ENCODE measurements around the gene BRMS1. TPM values are rescaled to one million over a fixed set of nuclear protein-coding genes. Genes with fewer than 3 reads are reported as not detected.
"Not testable (repeated sequence)": the region's sequence is repeated elsewhere in the genome, so short reads cannot be mapped to it uniquely, and the experiment has no call there.

The BRMS1 gene
- total and polyA plus RNA-seq, 2 donors (not counting 1 experiment from before 2014, with no cell fraction given): 25.7 to 43.9 TPM

GRCh38 chr11:66388780-66389386, 44.0 kb upstream of the BRMS1 start:
- Histone ChIP-seq H3K9me3 (ENCODE audit: control insufficient read depth, insufficient read depth, low read depth, low read length) (no peaks in the 10 kb centered on the region), H3K27ac (ENCODE audit: insufficient read depth, low read length) (no peak overlapping the region), H3K4me2 (ENCODE audit: extremely low read depth, insufficient read depth, low read length) (no peak overlapping the region), H2AFZ (ENCODE audit: low read length) (no peak overlapping the region), H3K4me3 (replicated peaks in 1 of 4; ENCODE audit: control extremely low read depth in 1 of 4, insufficient read depth in 1 of 4, low read depth in 3 of 4, low read length in 4 of 4) (no peak overlapping the region), H3K36me3 (ENCODE audit: control insufficient read depth, insufficient read depth, low read length) (no peaks in the 10 kb centered on the region), H3K9ac (ENCODE audit: insufficient read depth, low read length) (no peak overlapping the region), H3K79me2 (ENCODE audit: control insufficient read depth, insufficient read depth, low read length) (no peaks in the 10 kb centered on the region), H3K4me1 (ENCODE audit: control insufficient read depth, extremely low read depth, insufficient read depth, low read length) (peaks cover 2% of the 10 kb centered on the region), H3K27me3 (ENCODE audit: control insufficient read depth, insufficient read depth, low read length) (no peaks in the 10 kb centered on the region), H4K20me1 (ENCODE audit: control insufficient read depth, extremely low read depth, insufficient read depth, low read length) (no peaks in the 10 kb centered on the region)
- DNase-seq (ENCODE audit: low read depth in 2 of 2): peak; percentile 56 to 77
- TF ChIP-seq CTCF (conservative IDR thresholded peaks at IDR 0.05 in 1 of 2, IDR thresholded peaks at IDR 0.05 in 1 of 2; ENCODE audit: low read depth in 1 of 2, low read length in 2 of 2) (peak; percentile 87 to 91), EZH2 (IDR thresholded peaks at IDR 0.05; ENCODE audit: low read length, missing control alignments) (no peak)

- H3K79me2 ChIP-seq (ENCODE audit: control insufficient read depth, insufficient read depth, low read length): no peaks in the 10 kb centered on the region
- no peaks in the 10 kb centered on the region for H3K9me3 ChIP-seq (ENCODE audit: control insufficient read depth, insufficient read depth, low read depth, low read length)
- no peaks in the 10 kb centered on the region for H4K20me1 ChIP-seq (ENCODE audit: control insufficient read depth, extremely low read depth, insufficient read depth, low read length)
- no peak overlapping the region for H3K9ac ChIP-seq (ENCODE audit: insufficient read depth, low read length)
- no peak overlapping the region for H3K27ac ChIP-seq (ENCODE audit: insufficient read depth, low read length)
- peak; percentile 64 to 90 for DNase-seq (ENCODE audit: low read depth in 2 of 2)
- H3K4me1 ChIP-seq (ENCODE audit: control insufficient read depth, extremely low read depth, insufficient read depth, low read length): peaks cover 2% of the 10 kb centered on the region
- H3K27me3 ChIP-seq (ENCODE audit: control insufficient read depth, insufficient read depth, low read length): no peaks in the 10 kb centered on the region
- no peaks in the 10 kb centered on the region for H3K36me3 ChIP-seq (ENCODE audit: control insufficient read depth, insufficient read depth, low read length)
- TF ChIP-seq EZH2 (IDR thresholded peaks at IDR 0.05; ENCODE audit: low read length, missing control alignments) (no peak), CTCF (conservative IDR thresholded peaks at IDR 0.05 in 1 of 2, IDR thresholded peaks at IDR 0.05 in 1 of 2; ENCODE audit: low read depth in 1 of 2, low read length in 2 of 2) (peak; percentile 95 to 98)
- H2AFZ ChIP-seq (ENCODE audit: low read length): peak overlapping the region; percentile 41
- peak overlapping the region; percentile 61 for H3K4me2 ChIP-seq (ENCODE audit: extremely low read depth, insufficient read depth, low read length)
- H3K4me3 ChIP-seq (replicated peaks in 1 of 4; ENCODE audit: control extremely low read depth in 1 of 4, insufficient read depth in 1 of 4, low read depth in 3 of 4, low read length in 4 of 4): peak overlapping the region in 2 of 4 experiments; percentile 39 to 41
These were observed 41.5 kb upstream of the BRMS1 start for GRCh38 chr11:66386171-66387069.

GRCh38 chr11:66384316-66384715, 39.4 kb upstream of the BRMS1 start:
- not testable (repeated sequence) for H3K9me3 ChIP-seq (ENCODE audit: control insufficient read depth, insufficient read depth, low read depth, low read length); DNase-seq (ENCODE audit: low read depth in 2 of 2); H4K20me1 ChIP-seq (ENCODE audit: control insufficient read depth, extremely low read depth, insufficient read depth, low read length); H3K4me1 ChIP-seq (ENCODE audit: control insufficient read depth, extremely low read depth, insufficient read depth, low read length); H3K9ac ChIP-seq (ENCODE audit: insufficient read depth, low read length); H3K27me3 ChIP-seq (ENCODE audit: control insufficient read depth, insufficient read depth, low read length); H3K27ac ChIP-seq (ENCODE audit: insufficient read depth, low read length); H3K4me3 ChIP-seq (replicated peaks in 1 of 4; ENCODE audit: control extremely low read depth in 1 of 4, insufficient read depth in 1 of 4, low read depth in 3 of 4, low read length in 4 of 4); H3K79me2 ChIP-seq (ENCODE audit: control insufficient read depth, insufficient read depth, low read length); H2AFZ ChIP-seq (ENCODE audit: low read length); H3K4me2 ChIP-seq (ENCODE audit: extremely low read depth, insufficient read depth, low read length); H3K36me3 ChIP-seq (ENCODE audit: control insufficient read depth, insufficient read depth, low read length)

- H3K4me1 ChIP-seq (ENCODE audit: control insufficient read depth, extremely low read depth, insufficient read depth, low read length): not testable (repeated sequence)
These were observed 35.4 kb upstream of the BRMS1 start for GRCh38 chr11:66380264-66380663.

GRCh38 chr11:66373690-66374287, 28.9 kb upstream of the BRMS1 start:
- not testable (repeated sequence) for H3K9ac ChIP-seq (ENCODE audit: insufficient read depth, low read length); H2AFZ ChIP-seq (ENCODE audit: low read length); H4K20me1 ChIP-seq (ENCODE audit: control insufficient read depth, extremely low read depth, insufficient read depth, low read length); H3K9me3 ChIP-seq (ENCODE audit: control insufficient read depth, insufficient read depth, low read depth, low read length); H3K27ac ChIP-seq (ENCODE audit: insufficient read depth, low read length); H3K36me3 ChIP-seq (ENCODE audit: control insufficient read depth, insufficient read depth, low read length); DNase-seq (ENCODE audit: low read depth in 2 of 2); H3K4me3 ChIP-seq (replicated peaks in 1 of 4; ENCODE audit: control extremely low read depth in 1 of 4, insufficient read depth in 1 of 4, low read depth in 3 of 4, low read length in 4 of 4); H3K79me2 ChIP-seq (ENCODE audit: control insufficient read depth, insufficient read depth, low read length); H3K4me1 ChIP-seq (ENCODE audit: control insufficient read depth, extremely low read depth, insufficient read depth, low read length); H3K4me2 ChIP-seq (ENCODE audit: extremely low read depth, insufficient read depth, low read length)
- H3K27me3 ChIP-seq (ENCODE audit: control insufficient read depth, insufficient read depth, low read length): peaks cover 19% of the 10 kb centered on the region

More at GRCh38 chr11:66380264-66380663, 35.4 kb upstream of the BRMS1 start:
- H3K4me3 ChIP-seq (replicated peaks in 1 of 4; ENCODE audit: control extremely low read depth in 1 of 4, insufficient read depth in 1 of 4, low read depth in 3 of 4, low read length in 4 of 4); H3K4me2 ChIP-seq (ENCODE audit: extremely low read depth, insufficient read depth, low read length); H4K20me1 ChIP-seq (ENCODE audit: control insufficient read depth, extremely low read depth, insufficient read depth, low read length); H3K79me2 ChIP-seq (ENCODE audit: control insufficient read depth, insufficient read depth, low read length); H3K36me3 ChIP-seq (ENCODE audit: control insufficient read depth, insufficient read depth, low read length); H3K27me3 ChIP-seq (ENCODE audit: control insufficient read depth, insufficient read depth, low read length); H3K9me3 ChIP-seq (ENCODE audit: control insufficient read depth, insufficient read depth, low read depth, low read length); H3K27ac ChIP-seq (ENCODE audit: insufficient read depth, low read length); DNase-seq (ENCODE audit: low read depth in 2 of 2); H3K9ac ChIP-seq (ENCODE audit: insufficient read depth, low read length); H2AFZ ChIP-seq (ENCODE audit: low read length): not testable (repeated sequence)
